HG02885 (cell line): Measurements from ENCODE around the gene MMEL1.

Experiments
- ATAC-seq: cut with Tn5 transposase; IDR thresholded peaks from one replicate; pipeline ENCODE4 v1.9.1; 2021; ENCODE audit warnings: mild to moderate bottlenecking; ENCODE audit not compliant: unreplicated experiment, poor library complexity

The MMEL1 gene

GRCh38 chr1:2594001-2594640 is 38.7 kb downstream of the MMEL1 start:
- no peak for ATAC-seq

GRCh38 chr1:2593251-2593878 is 39.5 kb downstream of the MMEL1 start:
- ATAC-seq = no peak

GRCh38 chr1:2592672-2593071 is 40.1 kb downstream of the MMEL1 start:
- ATAC-seq = no peak

GRCh38 chr1:2591581-2592261 is 41.1 kb downstream of the MMEL1 start:
- ATAC-seq = no peak

GRCh38 chr1:2591233-2591580 is 41.6 kb downstream of the MMEL1 start:
- no peak for ATAC-seq

- ATAC-seq = no peak
Observed at GRCh38 chr1:2590233-2591141, 42.3 kb downstream of the MMEL1 start.

- ATAC-seq = no peak
Observed at GRCh38 chr1:2589431-2590232, 43.2 kb downstream of the MMEL1 start.

GRCh38 chr1:2588661-2589430 is 44.0 kb downstream of the MMEL1 start:
- ATAC-seq = no peak

GRCh38 chr1:2587860-2588571 is 44.8 kb downstream of the MMEL1 start:
- ATAC-seq = no peak

- no peak for ATAC-seq
Observed at GRCh38 chr1:2587071-2587859, 45.6 kb downstream of the MMEL1 start.

GRCh38 chr1:2586154-2587070 is 46.4 kb downstream of the MMEL1 start, which contains the start of gene PRXL2B:
Gene PRXL2B (plus strand): TSS chr1:2586777. CDS start chr1:2586886, 109 bp downstream.
- peak; percentile 77 for ATAC-seq

GRCh38 chr1:2585318-2586092 is 47.3 kb downstream of the MMEL1 start:
- ATAC-seq = no peak

- no peak for ATAC-seq
Observed at GRCh38 chr1:2584686-2585317, 48.0 kb downstream of the MMEL1 start.

- no peak for ATAC-seq
Observed at GRCh38 chr1:2583871-2584351, 48.9 kb downstream of the MMEL1 start.

- no peak for ATAC-seq
Observed at GRCh38 chr1:2583331-2583791, 49.5 kb downstream of the MMEL1 start.
